Measurements from ENCODE around the gene NKD2.
A peak's percentile ranks its signal among the peaks of the same experiment; 100 is the strongest.

Gene NKD2

DNA sequence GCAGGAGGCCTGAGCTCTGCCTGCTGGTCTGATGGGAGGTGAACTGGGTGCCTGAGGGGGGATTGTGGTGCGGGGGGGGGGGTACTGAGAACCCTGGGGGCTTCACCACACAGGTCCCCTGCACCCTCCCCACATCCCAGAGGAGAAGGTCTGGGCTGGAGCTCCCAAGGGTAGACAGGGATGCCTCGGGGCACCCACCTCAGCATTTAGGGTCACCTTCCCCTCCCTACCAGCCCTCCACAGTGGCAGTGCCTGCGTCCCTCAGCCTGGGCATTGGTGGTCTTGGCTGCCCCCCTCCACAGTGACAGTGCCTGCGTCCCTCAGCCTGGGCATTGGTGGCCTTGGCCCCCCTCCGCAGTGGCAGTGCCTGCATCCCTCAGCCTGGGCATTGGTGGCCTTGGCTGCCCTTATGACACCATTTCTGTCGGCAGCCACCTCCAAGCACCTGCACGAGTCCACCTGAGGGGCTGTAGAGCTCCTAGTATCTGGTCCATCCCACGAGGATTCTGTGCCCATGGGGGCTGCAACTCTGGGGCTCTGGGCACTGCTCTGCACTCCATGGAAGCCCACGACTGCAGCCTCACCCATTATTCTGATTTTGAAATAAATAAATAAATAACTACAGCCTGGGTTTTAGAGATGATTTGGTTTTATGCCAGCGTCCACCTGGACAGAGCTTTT is 21.5 kb downstream of the NKD2 start:
- no peak for DNase-seq (ENCODE audit: low spot score)

- no peak for DNase-seq (ENCODE audit: low spot score)
Observed at GRCh38 chr5:1030801-1031271, 22.2 kb downstream of the NKD2 start.

DNA sequence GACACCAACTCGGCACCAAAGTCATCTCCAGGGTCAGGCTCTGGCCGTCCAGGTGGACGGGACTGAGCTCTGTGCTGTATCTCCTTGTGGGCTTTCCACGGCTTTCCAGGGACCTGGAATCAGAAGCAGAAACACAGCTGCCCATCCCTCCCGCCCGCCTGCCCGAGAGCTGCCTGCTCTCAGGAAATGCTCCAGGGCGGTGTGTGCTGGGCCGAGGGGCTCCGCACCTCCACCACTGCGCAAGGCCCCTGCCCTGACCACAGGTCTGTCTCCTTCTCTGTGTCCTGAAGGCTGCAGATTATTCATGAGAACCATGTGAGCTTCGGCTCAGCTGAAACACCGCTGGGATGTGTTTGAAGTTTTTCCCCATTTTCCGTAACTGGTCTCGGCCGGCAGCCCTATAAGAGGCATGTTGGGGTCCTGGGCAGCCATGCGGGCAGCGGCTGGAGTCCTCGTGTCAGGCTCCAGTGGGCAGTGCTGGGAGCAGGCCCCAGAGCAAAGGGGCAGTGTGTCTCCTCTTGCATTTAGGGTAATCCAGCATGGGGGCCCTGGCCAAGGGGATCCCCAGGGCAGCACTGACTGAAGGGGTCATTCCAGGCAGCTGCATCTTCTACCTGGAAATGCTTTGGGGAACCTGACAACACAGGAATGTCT is 22.8 kb downstream of the NKD2 start:
- no peak for DNase-seq (ENCODE audit: low spot score)

GRCh38 chr5:1032011-1032410 is 23.4 kb downstream of the NKD2 start:
- DNase-seq (ENCODE audit: low spot score) = no peak

DNA sequence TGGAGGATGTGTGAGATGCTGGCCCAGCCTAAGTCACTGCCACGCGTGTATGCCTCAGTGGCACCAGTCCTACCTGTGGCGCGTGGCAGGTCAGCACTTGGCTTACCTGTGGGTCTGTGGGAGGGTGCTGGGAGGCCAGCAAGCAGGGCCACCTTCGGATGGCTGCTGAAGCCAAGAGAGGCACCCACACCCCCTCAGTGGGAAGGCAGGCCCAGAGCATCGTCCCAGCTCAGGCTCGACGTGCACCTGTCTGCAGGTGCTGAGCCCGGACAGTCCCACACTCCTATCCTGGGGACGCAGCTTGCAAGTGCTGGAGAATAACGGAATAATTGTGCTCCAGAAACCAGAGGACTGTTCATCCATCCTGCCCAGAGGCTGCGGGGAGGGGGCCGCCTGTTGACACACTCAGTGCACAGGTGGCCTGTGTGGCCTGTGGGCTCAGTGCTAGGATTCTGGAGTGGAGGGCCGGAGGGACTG is 24.0 kb downstream of the NKD2 start:
- DNase-seq (ENCODE audit: low spot score) = no peak

- DNase-seq (ENCODE audit: low spot score) = no peak
Observed at GRCh38 chr5:1033178-1033577, 24.6 kb downstream of the NKD2 start.

DNA sequence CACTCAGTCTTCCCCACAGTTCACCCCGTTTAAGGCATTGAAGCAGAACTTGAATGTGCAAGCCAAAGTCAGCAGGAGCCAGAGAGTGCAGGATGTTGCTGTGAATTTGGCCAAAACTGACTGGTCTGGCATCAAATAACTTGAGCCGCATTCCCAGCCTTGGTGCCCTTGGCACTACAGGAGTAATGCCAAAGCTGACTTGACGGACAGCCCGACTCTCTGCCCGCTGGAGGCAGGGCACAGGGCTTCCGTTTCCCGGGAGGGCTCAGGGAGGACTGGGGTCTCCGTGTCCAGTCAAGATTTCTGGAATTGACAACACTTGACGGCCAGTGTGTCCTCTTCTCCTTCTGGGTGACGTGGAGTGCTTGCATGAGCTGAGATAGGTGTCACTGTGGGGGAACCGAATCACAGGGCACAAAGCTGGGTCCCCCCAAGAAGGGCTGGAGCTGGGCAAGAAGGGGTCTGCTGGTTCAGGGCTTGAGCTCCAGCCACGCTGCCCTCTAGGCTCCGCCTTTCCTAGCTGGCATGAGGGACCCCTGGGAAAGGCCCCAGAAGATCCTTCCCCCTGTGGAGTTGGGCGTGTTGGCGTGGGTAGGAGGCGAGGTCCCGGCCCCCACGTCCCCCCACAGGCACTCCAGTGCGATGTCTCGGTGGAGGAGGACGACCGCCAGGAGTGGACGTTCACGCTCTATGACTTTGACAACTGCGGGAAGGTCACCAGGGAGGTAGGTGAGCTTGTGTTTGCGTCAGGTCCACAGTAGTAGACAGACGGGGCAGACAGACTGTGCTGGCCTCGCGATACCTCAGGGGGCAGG is 25.2 kb downstream of the NKD2 start:
- DNase-seq (ENCODE audit: low spot score) = no peak

GRCh38 chr5:1034421-1034905 is 25.9 kb downstream of the NKD2 start:
- no peak for DNase-seq (ENCODE audit: low spot score)

- no peak for DNase-seq (ENCODE audit: low spot score)
Observed at GRCh38 chr5:1034986-1035385, 26.4 kb downstream of the NKD2 start.

- DNase-seq (ENCODE audit: low spot score) = no peak
Observed at GRCh38 chr5:1035421-1036405, 27.1 kb downstream of the NKD2 start.

DNA sequence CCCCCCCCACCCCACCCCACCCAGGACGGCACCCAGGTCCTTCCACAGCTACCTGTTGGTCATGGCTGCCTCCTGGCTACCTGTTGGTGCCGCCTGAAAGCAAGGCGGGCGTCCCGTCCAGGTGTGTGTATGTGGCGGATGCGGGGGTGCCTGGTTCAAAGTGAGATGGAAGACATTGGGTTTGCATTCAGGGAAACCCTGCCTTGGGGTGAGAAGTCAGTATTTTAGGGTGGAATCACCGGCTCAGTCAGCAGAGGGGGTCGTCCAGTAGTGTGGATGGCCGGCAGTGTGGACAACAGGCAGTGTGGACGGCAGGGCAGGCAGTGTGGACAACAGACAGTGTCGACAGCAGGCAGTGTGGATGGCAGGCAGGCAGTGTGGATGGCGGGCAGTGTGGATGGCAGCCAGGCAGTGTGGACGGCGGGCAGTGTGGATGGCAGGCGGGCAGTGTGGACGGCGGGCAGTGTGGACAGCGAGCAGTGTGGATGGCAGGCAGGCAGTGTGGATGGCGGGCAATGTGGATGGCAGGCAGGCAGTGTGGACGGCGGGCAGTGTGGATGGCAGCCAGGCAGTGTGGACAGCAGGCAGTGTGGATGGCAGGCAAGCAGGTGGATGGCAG is 28.0 kb downstream of the NKD2 start:
- DNase-seq (ENCODE audit: low spot score) = no peak

DNA sequence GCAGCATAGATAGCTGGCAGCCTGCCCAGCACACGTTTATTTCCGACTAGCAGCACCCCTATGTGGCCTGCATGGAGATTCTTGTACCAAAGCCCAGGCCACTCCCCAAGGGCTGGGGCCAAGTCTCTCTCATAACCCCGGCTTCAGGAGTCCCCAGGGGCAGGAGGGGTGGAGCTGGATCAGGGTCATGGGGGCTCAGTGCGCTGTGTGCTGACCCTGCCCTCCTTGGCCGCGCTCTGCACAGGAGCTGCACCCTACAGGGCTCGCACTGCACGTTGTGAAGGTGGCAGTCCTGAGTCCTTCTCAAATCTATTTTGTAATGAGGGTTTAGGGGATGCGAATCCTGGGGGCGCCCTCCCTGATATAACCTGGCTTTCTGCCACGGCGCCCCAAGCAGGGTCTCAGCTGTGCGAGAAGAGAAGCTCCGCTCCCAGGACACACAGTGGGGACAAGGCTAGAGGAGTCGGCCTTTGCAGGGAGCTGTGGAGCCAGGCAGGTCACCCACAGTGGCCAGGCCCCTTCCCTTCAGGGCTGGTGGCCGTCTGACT is 28.6 kb downstream of the NKD2 start:
- no peak for DNase-seq (ENCODE audit: low spot score)

DNA sequence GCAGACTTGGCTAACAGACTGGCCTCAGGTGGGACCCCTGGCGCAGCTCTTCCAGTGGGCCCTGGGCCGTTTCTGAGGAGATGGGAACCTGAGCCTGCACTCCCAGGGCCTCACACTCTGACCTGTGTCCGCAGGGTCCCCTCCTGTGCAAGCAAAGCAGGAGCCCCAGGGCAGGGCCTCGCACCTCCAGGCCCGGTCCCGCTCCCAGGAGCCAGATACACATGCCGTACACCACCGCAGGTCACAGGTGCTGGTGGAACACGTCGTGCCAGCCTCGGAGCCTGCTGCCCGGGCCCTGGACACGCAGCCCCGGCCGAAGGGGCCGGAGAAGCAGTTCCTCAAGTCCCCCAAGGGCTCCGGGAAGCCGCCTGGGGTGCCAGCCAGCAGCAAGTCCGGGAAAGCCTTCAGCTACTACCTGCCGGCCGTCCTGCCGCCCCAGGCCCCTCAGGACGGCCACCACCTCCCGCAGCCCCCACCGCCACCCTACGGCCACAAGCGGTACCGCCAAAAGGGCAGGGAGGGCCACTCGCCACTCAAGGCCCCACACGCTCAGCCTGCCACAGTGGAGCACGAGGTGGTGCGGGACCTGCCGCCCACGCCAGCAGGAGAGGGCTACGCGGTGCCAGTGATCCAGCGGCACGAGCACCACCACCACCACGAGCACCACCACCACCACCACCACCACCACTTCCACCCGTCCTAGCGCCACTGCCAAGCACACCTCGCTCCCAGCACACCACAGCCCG is 29.2 kb downstream of the NKD2 start:
- DNase-seq (ENCODE audit: low spot score) = no peak

GRCh38 chr5:1038417-1039209 is 30.0 kb downstream of the NKD2 start:
- no peak for DNase-seq (ENCODE audit: low spot score)

- DNase-seq (ENCODE audit: low spot score) = no peak
Observed at GRCh38 chr5:1039210-1039548, 30.6 kb downstream of the NKD2 start.

DNA sequence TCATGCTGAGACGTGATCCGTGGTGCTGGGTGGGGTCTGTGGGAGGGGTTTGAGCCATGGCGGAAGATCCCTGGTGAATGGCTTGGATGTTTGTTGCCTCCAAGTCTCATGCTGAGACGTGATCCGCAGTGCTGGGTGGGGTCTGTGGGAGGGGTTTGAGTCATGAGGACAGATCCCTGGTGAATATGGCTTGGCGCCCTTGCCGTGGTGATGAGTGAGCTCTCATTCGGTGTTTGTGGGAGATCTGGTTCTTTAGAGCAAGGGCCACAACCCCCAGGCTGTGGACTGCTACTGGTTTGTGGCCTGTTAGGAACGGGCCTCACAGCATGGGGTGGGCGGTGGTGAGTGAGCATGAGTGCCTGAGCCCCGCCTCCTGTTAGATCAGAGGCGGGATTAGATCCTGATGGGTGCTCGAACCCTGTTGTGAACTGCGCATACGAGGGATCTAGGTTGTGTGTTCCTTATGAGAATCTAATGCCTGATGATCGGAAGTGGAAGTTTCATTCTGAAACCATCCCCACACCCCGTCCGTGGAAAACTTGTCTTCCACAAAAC is 31.2 kb downstream of the NKD2 start:
- no peak for DNase-seq (ENCODE audit: low spot score)

GRCh38 chr5:1040571-1040970 is 32.0 kb downstream of the NKD2 start:
- no peak for DNase-seq (ENCODE audit: low spot score)

GRCh38 chr5:1041225-1042143 is 32.9 kb downstream of the NKD2 start:
- peak; percentile 57 for DNase-seq (ENCODE audit: low spot score)

Measured in putamen (tissue), 1 donor.